H1 (cell line): ENCODE data around the gene SEMA3C. TPM values are rescaled to one million over a fixed set of nuclear protein-coding genes. Genes with fewer than 3 reads are reported as not detected.

Experiments used
- BCL11A ChIP-seq, 2 experiments: IDR thresholded peaks; one replicate each; pipeline ENCODE4 v1.6.1; 2011; ENCODE audit warnings: low read depth in 2 of 2, low read length in 2 of 2, mild to moderate bottlenecking in 2 of 2
- CBX8 ChIP-seq: fragments of 300-800, 300-1000 bp; sonication (generic); IDR thresholded peaks from 2 replicates; pipeline ENCODE4 v1.7.1; 2016; ENCODE audit warnings: low read depth, low read length, borderline replicate concordance
- CEBPB ChIP-seq: IDR thresholded peaks from 2 replicates; pipeline ENCODE4 v1.6.1; 2012; ENCODE audit warnings: low read depth, low read length
- GTF2F1 ChIP-seq: IDR thresholded peaks from 2 replicates; pipeline ENCODE4 v1.6.1; 2012; ENCODE audit warnings: low read depth, low read length, improper control_type of control experiment, borderline replicate concordance
- NANOG ChIP-seq: IDR thresholded peaks from 2 replicates; pipeline ENCODE4 v1.6.1; 2011; ENCODE audit warnings: low read length, low read depth, mild to moderate bottlenecking, inconsistent platforms; ENCODE audit not compliant: insufficient read depth, poor library complexity, severe bottlenecking
- SIRT6 ChIP-seq: IDR thresholded peaks from one replicate; pipeline ENCODE4 v1.7.1; 2012; ENCODE audit warnings: low read length, inconsistent platforms
- SUZ12 ChIP-seq: fragments of 200-600 bp; sonication (generic); IDR thresholded peaks from 2 replicates; pipeline ENCODE4 v1.6.1; 2012; ENCODE audit warnings: mild to moderate bottlenecking, inconsistent platforms, low read length, moderate library complexity, mixed read lengths
- TAF1 ChIP-seq: IDR thresholded peaks from 2 replicates; pipeline ENCODE4 v1.6.1; 2011; ENCODE audit warnings: mild to moderate bottlenecking, low read depth, low read length
- polyA plus RNA-seq, 7 experiments: library from polyadenylated mRNA; depleted of rRNA in 3 of 7; stranded (reverse) in 5 of 7; unstranded in 2 of 7; fragments of >200 nt in 5 of 7; fragments of 200-250 nt in 2 of 7; gene quantifications; 1 replicate in 5 of 7; 2 replicates in 1 of 7; 4 replicates in 1 of 7; pipeline versions ENCODE4 v1.2.1 to v1.2.3, GENCODE V29; 2011 to 2013; ENCODE audit warnings: missing spikeins in 2 of 7, mixed read lengths in 2 of 7
- total RNA-seq: library from RNA; stranded (reverse); fragmentation: NEBNext Ultra II Directional; extraction: Animal tissue kit (Norgen Biotek cat#: 25700); gene quantifications from 2 replicates; pipeline ENCODE4 v1.2.1, GENCODE V29; 2021

SEMA3C gene
- total and polyA plus RNA-seq, 2 of the 8 experiments (the other 6 are each of a cell fraction or from before 2014, with no cell fraction given) = 0.15 to 1.4 TPM

DNA sequence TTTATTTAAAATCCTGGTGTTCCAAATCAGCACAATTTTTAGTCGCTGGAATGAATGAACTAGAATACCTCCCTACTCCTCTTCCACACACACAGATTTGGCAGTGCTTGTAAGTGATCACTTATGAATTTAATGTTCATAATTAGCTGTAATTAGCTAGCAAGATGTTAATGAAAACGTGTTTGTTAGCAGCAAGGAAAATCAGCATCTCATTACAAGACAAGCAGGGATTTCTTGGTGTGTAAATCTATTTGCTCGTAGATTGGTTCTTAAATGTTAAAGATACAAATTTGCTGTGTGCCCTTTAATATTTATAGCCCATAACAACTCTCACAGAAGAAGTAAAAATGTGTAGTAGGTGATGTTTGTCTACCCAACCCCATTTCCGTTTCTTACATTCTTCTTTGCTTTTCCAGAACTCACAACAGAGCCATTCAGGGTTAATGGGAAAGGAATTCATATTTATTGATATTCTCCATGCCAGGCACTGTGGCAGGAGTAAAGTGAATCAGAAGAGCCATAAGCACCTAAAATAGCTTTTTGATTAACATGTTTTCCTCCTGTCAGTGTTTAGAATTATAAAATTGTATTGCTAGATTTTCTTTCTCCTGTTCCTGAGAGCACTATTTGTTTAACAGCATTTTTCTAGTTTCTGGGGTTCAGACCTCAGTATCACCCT is 49.6 kb downstream of the SEMA3C start (continued):
- TF ChIP-seq CBX8 = no peak
- TF ChIP-seq TAF1 = no peak
- TF ChIP-seq SIRT6 = no peak
- no peak for TF ChIP-seq GTF2F1
- no peak for TF ChIP-seq NANOG
- TF ChIP-seq CEBPB = no peak
- no peak for TF ChIP-seq BCL11A (IDR thresholded peaks at IDR 0.05; ENCODE audit: low read depth in 2 of 2, low read length in 2 of 2)
- no peak for TF ChIP-seq SUZ12
- TF ChIP-seq, all 59 proteins: peak for 0
